Cardiac muscle cell (in vitro differentiated cells and primary cell): ENCODE measurements around the gene NEDD4L. TPM values are rescaled to one million over a fixed set of nuclear protein-coding genes. Genes with fewer than 3 reads are reported as not detected.

ENCODE experiments used
- DNase-seq, 2 donors: peaks; one replicate each; pipeline versions ENCODE4 v3.0.0 to v3.0.0-alpha.2; 2010 to 2017; ENCODE audit warnings: low read depth in 1 of 2, low spot score in 1 of 2
- H3K27ac ChIP-seq: fragments of 200-600 bp; sonication (generic); 2 replicates; pipeline ENCODE4 v1.5.1; 2016
- H3K27me3 ChIP-seq: fragments of 200-600 bp; sonication (generic); 2 replicates; pipeline ENCODE4 v1.6.0; 2016; ENCODE audit warnings: control low read depth
- H3K36me3 ChIP-seq: fragments of 200-600 bp; sonication (generic); 2 replicates; pipeline ENCODE4 v1.5.1; 2016; ENCODE audit warnings: control low read depth
- H3K4me1 ChIP-seq: fragments of 200-600 bp; sonication (generic); 2 replicates; pipeline ENCODE4 v1.8.1; 2017; ENCODE audit warnings: low read depth, mild to moderate bottlenecking, mixed run types
- H3K4me3 ChIP-seq: fragments of 200-600 bp; sonication (generic); 2 replicates; pipeline ENCODE4 v1.5.1; 2016; ENCODE audit warnings: mild to moderate bottlenecking
- H3K9me3 ChIP-seq: fragments of 200-600 bp; sonication (generic); 2 replicates; pipeline ENCODE4 v1.5.1; 2017; ENCODE audit warnings: low read depth, mild to moderate bottlenecking, control low read depth
- polyA plus RNA-seq: library from polyadenylated mRNA; unstranded; fragments of >200 nt; fragmentation: Nextera tagmentation; extraction: Ambion mirVana; gene quantifications from 2 replicates; pipeline ENCODE4 v1.2.1, GENCODE V29; 2016
- total RNA-seq: library from RNA; depleted of rRNA; stranded (reverse); fragments of >200 nt; gene quantifications from 2 replicates; pipeline ENCODE4 v1.2.3, GENCODE V29; 2016
- TF ChIP-seq, protein P1 (sequence below): IDR thresholded peaks from 2 replicates; pipeline ENCODE4 v1.5.1; 2012; ENCODE audit warnings: low read depth, mild to moderate bottlenecking, low read length

Gene NEDD4L
- total and polyA plus RNA-seq, 2 experiments from 2014 or later: 30.8 to 40.5 TPM

DNA sequence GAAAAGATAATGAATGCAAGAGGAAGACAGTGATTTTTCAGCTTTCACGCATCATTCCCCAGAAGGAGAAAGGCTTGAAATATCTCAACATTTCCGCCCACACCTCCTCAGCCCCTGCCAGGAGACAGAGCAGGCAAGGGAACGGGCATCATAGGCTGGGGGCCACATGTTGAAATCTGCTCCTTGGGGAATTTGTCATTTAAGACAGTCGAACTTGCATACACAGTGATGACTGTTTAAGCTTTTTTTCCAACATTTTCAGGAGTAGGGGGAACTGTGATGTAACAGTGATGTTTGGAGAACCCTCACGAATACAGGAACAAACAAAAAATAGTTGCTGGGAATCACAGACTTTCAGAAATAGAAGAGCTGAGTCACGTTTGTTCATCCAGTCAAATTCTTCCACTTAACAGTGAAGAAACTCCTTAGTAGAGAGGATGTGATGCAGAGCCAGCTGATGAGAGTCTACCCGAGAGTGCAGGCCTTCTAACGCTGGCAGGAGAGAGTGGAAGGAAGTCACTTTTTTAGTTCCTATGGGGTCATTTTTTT lies 318.1 kb downstream of the NEDD4L start:
- Histone ChIP-seq H3K4me3 (no peak overlapping the region), H3K27me3 (no peaks in the 10 kb centered on the region), H3K4me1 (peaks cover 12% of the 10 kb centered on the region), H3K9me3 (no peaks in the 10 kb centered on the region), H3K27ac (no peak overlapping the region), H3K36me3 (peaks cover 12% of the 10 kb centered on the region)
- TF ChIP-seq, protein P1, sequence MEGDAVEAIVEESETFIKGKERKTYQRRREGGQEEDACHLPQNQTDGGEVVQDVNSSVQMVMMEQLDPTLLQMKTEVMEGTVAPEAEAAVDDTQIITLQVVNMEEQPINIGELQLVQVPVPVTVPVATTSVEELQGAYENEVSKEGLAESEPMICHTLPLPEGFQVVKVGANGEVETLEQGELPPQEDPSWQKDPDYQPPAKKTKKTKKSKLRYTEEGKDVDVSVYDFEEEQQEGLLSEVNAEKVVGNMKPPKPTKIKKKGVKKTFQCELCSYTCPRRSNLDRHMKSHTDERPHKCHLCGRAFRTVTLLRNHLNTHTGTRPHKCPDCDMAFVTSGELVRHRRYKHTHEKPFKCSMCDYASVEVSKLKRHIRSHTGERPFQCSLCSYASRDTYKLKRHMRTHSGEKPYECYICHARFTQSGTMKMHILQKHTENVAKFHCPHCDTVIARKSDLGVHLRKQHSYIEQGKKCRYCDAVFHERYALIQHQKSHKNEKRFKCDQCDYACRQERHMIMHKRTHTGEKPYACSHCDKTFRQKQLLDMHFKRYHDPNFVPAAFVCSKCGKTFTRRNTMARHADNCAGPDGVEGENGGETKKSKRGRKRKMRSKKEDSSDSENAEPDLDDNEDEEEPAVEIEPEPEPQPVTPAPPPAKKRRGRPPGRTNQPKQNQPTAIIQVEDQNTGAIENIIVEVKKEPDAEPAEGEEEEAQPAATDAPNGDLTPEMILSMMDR: no peak
- peak in 1 of 2 donors; percentile 93 for DNase-seq

DNA sequence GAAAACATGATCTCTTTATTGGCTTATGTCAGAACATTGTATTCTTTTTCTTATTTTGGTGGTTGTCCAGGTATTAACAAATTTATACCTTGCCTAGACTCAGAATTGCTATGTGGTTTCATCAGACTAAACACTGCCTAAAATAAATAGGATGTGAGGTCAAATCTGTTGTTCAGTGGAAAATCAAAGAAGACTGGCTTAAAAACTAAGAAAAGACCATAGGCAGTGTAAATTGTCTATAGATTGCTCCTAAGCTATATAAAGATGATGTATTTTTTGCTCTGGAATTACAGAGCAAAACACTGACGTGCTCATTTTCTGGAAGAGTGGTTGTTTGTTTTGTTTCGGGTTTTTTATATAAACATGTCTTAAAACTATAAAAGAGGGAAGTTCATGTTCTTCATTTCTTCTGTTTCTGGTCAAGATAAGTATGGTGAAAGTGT lies 318.8 kb downstream of the NEDD4L start:
- TF ChIP-seq, protein P1: no peak
- H3K27me3 ChIP-seq: no peaks in the 10 kb centered on the region
- no peak overlapping the region for H3K4me3 ChIP-seq
- no peaks in the 10 kb centered on the region for H3K9me3 ChIP-seq
- no peak overlapping the region for H3K27ac ChIP-seq
- no peak for DNase-seq
- peaks cover 12% of the 10 kb centered on the region for H3K4me1 ChIP-seq
- peaks cover 8% of the 10 kb centered on the region for H3K36me3 ChIP-seq

DNA sequence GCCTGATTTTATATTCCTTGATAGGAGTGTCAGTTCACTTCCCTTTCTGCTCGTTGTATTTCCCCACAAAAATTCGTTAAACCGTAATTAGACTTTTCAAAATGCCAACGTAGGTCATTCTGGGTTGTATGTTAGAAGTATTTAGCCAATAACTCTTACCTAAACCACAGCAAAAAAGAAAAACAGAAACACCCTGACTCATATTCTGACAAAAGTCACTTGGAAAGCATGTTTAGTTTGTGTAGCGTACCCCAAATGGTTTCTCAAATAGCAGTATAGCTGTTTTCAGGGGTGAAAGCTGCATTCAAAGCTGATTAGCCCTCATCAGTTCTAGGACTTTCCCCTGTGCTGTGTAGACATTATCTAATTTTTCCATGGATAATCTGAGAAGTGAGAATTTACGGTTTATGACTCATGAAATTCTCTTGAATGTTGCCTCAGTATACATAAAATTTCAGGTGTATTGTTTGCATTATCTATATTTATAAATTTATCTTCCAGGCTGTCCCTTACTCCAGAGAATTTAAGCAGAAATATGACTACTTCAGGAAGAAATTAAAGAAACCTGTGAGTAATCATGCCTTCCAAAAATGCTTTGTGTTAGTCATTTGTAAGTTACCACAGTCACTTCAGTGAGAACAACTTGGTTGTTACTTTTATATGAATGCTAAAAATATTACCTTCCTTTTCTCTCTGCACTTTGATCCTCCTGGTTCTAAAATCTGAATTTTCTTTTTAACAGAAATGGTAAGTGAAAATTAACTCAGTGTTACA lies 319.9 kb downstream of the NEDD4L start:
- TF ChIP-seq, protein P1: no peak
- Histone ChIP-seq H3K27me3 (no peaks in the 10 kb centered on the region), H3K9me3 (no peaks in the 10 kb centered on the region), H3K4me3 (no peak overlapping the region), H3K27ac (no peak overlapping the region), H3K36me3 (peaks cover 8% of the 10 kb centered on the region), H3K4me1 (peaks cover 12% of the 10 kb centered on the region)
- peak in 1 of 2 donors; percentile 19 for DNase-seq

DNA sequence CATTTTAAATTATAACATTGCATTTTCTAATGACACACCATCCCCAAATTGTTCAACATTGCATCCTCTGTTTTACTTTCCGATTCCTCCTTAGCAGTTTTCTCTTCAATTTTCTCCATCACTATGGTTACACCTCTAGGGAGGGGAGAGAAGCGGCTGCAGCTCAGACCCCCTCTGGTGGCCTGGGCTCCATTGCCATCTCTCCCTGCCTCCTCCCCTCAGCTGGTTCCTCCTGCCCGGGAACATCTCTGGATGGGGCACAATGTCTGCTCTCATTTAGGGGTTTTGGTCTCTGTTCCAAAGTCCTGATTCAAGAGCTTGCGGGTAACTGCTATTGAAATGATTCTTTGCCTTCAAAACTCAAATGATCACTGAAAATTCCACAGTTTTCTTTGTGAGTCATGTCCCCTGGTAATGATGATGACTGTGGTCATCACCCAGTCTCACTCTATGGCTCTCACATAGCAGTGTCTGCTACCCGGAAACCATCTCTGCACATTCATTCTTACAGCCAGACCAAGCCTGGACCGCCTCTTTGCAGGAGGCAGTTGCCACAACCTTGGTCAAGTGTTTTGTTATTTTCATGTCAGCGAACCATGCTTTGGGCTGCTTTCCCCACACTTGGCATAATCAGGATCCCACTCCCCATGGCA lies 321.0 kb downstream of the NEDD4L start:
- H3K4me1 ChIP-seq: peaks cover 12% of the 10 kb centered on the region

DNA sequence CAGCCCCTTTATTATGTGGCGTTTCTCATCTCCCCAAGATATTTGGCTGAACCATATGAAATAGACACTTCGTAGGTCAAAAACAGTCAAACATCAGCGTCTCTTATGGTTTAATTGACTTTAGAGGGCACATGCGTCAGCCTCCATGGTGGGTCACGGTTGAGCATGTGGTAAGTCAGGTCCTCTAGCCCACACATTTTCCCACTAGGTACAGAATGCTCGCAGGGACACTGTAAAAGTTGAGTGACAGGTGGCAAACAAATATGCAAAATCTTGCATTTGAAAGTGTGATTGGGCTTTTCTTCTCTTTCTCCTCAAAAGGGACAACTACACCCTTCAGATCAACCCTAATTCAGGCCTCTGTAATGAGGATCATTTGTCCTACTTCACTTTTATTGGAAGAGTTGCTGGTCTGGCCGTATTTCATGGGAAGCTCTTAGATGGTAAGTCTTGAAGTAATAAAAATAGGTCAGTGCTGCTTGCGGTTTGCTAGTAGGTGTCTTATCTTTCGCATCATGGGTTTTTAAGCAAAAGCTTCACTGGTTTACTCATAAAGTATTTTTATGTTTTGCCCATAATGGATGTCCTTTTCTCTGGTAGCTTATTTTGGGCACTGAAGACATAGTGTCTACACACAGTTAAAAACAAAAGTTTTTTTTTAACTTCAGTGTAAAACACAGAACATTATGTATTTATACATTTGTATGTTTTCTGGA lies 323.6 kb downstream of the NEDD4L start:
- H3K36me3 ChIP-seq: peaks cover 8% of the 10 kb centered on the region
- TF ChIP-seq, protein P1: no peak
- no peaks in the 10 kb centered on the region for H3K4me1 ChIP-seq

More for the DNA sequence above, 321.0 kb downstream of the NEDD4L start:
- no peak for DNase-seq
- Histone ChIP-seq H3K27me3 (no peaks in the 10 kb centered on the region), H3K4me3 (no peak overlapping the region), H3K36me3 (peaks cover 8% of the 10 kb centered on the region), H3K9me3 (no peaks in the 10 kb centered on the region), H3K27ac (no peak overlapping the region)
- TF ChIP-seq, protein P1: no peak

More for the DNA sequence above, 323.6 kb downstream of the NEDD4L start:
- H3K4me3 ChIP-seq: no peak overlapping the region
- no peak overlapping the region for H3K27ac ChIP-seq
- no peaks in the 10 kb centered on the region for H3K9me3 ChIP-seq
- H3K27me3 ChIP-seq: no peaks in the 10 kb centered on the region
- no peak for DNase-seq
